ENCODE data around the gene ASF1B. TPM values are rescaled to one million over a fixed set of nuclear protein-coding genes. Genes with fewer than 3 reads are reported as not detected.

ASF1B gene
- total RNA-seq, 2 donors from 2014 or later: 37.8 to 47.8 TPM

- H3K4me1 Mint-ChIP-seq: peaks cover 10% of the 10 kb centered on the region
- H3K9ac ChIP-seq (ENCODE audit: extremely low read depth, low read length, poor library complexity, severe bottlenecking): peak overlapping the region; percentile 42
- peaks cover 22% of the 10 kb centered on the region for H3K9me3 Mint-ChIP-seq
- WGBS, 2 experiments (ENCODE audit: insufficient coverage in 1 of 2, insufficient read length in 1 of 2): 0 to 1% methylated on average over 5 to 67 of the region's 72 CpGs
- H3K4me3 Mint-ChIP-seq: peak overlapping the region; percentile 65
- peaks cover 9% of the 10 kb centered on the region for H3K9me3 ChIP-seq (ENCODE audit: control insufficient read depth, low read length)
- peaks cover 32% of the 10 kb centered on the region for H3K36me3 Mint-ChIP-seq (ENCODE audit: low read depth)
- H3K27ac Mint-ChIP-seq: peak overlapping the region; percentile 93
- TF ChIP-seq, protein P1, sequence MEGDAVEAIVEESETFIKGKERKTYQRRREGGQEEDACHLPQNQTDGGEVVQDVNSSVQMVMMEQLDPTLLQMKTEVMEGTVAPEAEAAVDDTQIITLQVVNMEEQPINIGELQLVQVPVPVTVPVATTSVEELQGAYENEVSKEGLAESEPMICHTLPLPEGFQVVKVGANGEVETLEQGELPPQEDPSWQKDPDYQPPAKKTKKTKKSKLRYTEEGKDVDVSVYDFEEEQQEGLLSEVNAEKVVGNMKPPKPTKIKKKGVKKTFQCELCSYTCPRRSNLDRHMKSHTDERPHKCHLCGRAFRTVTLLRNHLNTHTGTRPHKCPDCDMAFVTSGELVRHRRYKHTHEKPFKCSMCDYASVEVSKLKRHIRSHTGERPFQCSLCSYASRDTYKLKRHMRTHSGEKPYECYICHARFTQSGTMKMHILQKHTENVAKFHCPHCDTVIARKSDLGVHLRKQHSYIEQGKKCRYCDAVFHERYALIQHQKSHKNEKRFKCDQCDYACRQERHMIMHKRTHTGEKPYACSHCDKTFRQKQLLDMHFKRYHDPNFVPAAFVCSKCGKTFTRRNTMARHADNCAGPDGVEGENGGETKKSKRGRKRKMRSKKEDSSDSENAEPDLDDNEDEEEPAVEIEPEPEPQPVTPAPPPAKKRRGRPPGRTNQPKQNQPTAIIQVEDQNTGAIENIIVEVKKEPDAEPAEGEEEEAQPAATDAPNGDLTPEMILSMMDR (conservative IDR thresholded peaks at IDR 0.05): peak; percentile 39
- H3K27me3 ChIP-seq (ENCODE audit: control insufficient read depth, insufficient read depth, low read length, poor library complexity, severe bottlenecking): no peaks in the 10 kb centered on the region
- H3K27me3 Mint-ChIP-seq (ENCODE audit: insufficient read depth): peaks cover 22% of the 10 kb centered on the region
- peak; percentile 77 for DNase-seq
- H3K27ac ChIP-seq (ENCODE audit: low read depth, low read length): peak overlapping the region; percentile 49
- H3K36me3 ChIP-seq (ENCODE audit: control insufficient read depth, insufficient read depth, low read length): peaks cover 20% of the 10 kb centered on the region
- H3K4me1 ChIP-seq (ENCODE audit: control insufficient read depth, insufficient read depth, low read length): no peaks in the 10 kb centered on the region
- H3K4me3 ChIP-seq (ENCODE audit: low read length): peak overlapping the region; percentile 86
These were observed 45.1 kb downstream of the ASF1B start for GRCh38 chr19:14091081-14091812.

GRCh38 chr19:14090509-14091080, 45.8 kb downstream of the ASF1B start, which contains the start of gene SAMD1:
TSS of gene SAMD1 (minus strand) at chr19:14090751.
- H3K27ac Mint-ChIP-seq: peak within 1 kb of the TSS; percentile 93

DNA sequence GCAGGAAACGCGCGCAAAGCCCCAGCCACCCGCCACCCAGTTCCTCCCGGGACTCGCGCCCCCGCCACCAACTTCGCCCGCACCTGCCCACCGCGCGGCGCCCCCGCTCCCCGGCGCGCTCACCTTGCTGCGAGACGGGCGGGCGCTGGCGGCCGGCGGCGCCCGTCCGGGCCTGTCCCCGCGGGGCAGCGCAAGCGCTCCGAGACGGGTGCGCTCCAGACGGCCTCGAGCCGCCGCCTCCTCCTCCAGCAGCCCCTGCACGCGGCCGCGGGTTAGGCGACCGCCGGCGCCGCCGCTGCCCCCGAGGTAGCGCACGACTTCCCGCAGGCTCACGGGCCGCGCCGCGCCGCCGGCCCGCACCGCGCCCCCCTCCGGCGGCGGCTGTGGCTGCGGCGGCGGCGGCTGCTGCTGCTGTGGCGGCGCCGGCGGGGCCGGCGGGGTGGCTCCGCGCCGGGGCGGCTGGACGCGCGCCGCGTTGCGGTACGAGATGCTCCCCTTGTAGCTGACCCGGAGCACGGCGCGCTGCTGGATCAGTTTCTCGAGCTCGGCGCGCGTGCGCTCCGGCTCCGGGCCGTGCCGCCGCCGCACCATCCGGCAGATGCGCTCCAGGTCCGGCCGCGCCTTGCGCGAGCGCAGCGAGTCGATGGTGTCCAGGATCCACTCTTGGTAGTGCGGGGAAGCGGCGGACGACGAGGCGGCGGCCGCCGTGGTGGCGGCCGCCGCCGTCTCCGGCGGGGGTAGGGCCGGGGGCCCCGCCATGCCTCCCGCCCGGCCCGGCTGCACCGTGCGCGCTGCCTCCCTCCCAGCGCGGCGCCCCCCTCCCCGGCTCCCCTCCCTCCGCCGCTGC, 46.5 kb downstream of the ASF1B start:
- peak; percentile 71 for DNase-seq
- Mint-ChIP-seq H3K27ac (no peak overlapping the region), H3K27me3 (ENCODE audit: insufficient read depth) (peaks cover 24% of the 10 kb centered on the region), H3K36me3 (ENCODE audit: low read depth) (peaks cover 31% of the 10 kb centered on the region), H3K9me3 (peaks cover 22% of the 10 kb centered on the region), H3K4me3 (peak overlapping the region; percentile 65), H3K4me1 (peaks cover 13% of the 10 kb centered on the region)
- TF ChIP-seq, protein P1 (conservative IDR thresholded peaks at IDR 0.05): peak; percentile 9
- Histone ChIP-seq H3K36me3 (ENCODE audit: control insufficient read depth, insufficient read depth, low read length) (peaks cover 20% of the 10 kb centered on the region), H3K4me3 (ENCODE audit: low read length) (peak overlapping the region; percentile 81), H3K9me3 (ENCODE audit: control insufficient read depth, low read length) (peaks cover 9% of the 10 kb centered on the region), H3K4me1 (ENCODE audit: control insufficient read depth, insufficient read depth, low read length) (no peaks in the 10 kb centered on the region), H3K27ac (ENCODE audit: low read depth, low read length) (no peak overlapping the region), H3K9ac (ENCODE audit: extremely low read depth, low read length, poor library complexity, severe bottlenecking) (no peak overlapping the region), H3K27me3 (ENCODE audit: control insufficient read depth, insufficient read depth, low read length, poor library complexity, severe bottlenecking) (no peaks in the 10 kb centered on the region)
- 0 to 1% methylated on average over 35 to 130 of the region's 142 CpGs for WGBS, 2 experiments (ENCODE audit: insufficient coverage in 1 of 2, insufficient read length in 1 of 2)

More at GRCh38 chr19:14090509-14091080, 45.8 kb downstream of the ASF1B start, which contains the start of gene SAMD1:
- Histone ChIP-seq H3K4me3 (ENCODE audit: low read length) (peak within 1 kb of the TSS; percentile 86), H3K9ac (ENCODE audit: extremely low read depth, low read length, poor library complexity, severe bottlenecking) (peak within 1 kb of the TSS; percentile 42), H3K9me3 (ENCODE audit: control insufficient read depth, low read length) (peaks cover 9% of the 10 kb centered on the region), H3K27me3 (ENCODE audit: control insufficient read depth, insufficient read depth, low read length, poor library complexity, severe bottlenecking) (no peaks in the 10 kb centered on the region), H3K4me1 (ENCODE audit: control insufficient read depth, insufficient read depth, low read length) (no peaks in the 10 kb centered on the region), H3K27ac (ENCODE audit: low read depth, low read length) (peak within 1 kb of the TSS; percentile 49), H3K36me3 (ENCODE audit: control insufficient read depth, insufficient read depth, low read length) (peaks cover 20% of the 10 kb centered on the region)
- TF ChIP-seq, protein P1 (conservative IDR thresholded peaks at IDR 0.05): no peak
- peaks cover 10% of the 10 kb centered on the region for H3K4me1 Mint-ChIP-seq
- 0% methylated on average over 9 of the region's 65 CpGs; no CpG with 5 or more reads in 1 of the 2 experiments for WGBS, 2 experiments (ENCODE audit: insufficient coverage in 1 of 2, insufficient read length in 1 of 2)
- H3K36me3 Mint-ChIP-seq (ENCODE audit: low read depth): peaks cover 32% of the 10 kb centered on the region
- peak; percentile 88 for DNase-seq
- peaks cover 22% of the 10 kb centered on the region for H3K9me3 Mint-ChIP-seq
- H3K4me3 Mint-ChIP-seq: peak within 1 kb of the TSS; percentile 65
- H3K27me3 Mint-ChIP-seq (ENCODE audit: insufficient read depth): peaks cover 22% of the 10 kb centered on the region
